Measurements from ENCODE around the gene TGFB3.

Gene TGFB3

GRCh38 chr14:75913183-75913582 is 68.6 kb downstream of the TGFB3 start:
- CTCF ChIA-PET: interaction anchor here (1.1 kb wide), 1 partner anchor 29 kb away, joined by 3 read pairs; no protein-coding TSS in a partner anchor
- TF ChIP-seq TARDBP (IDR thresholded peaks at IDR 0.05) (no peak), FOXM1 (IDR thresholded peaks at IDR 0.05; ENCODE audit: borderline replicate concordance) (no peak), SP1 (IDR thresholded peaks at IDR 0.05) (no peak), CTBP1 (IDR thresholded peaks at IDR 0.05; ENCODE audit: borderline replicate concordance) (no peak), NFRKB (IDR thresholded peaks at IDR 0.05) (no peak), FOXA1 (IDR thresholded peaks at IDR 0.05) (no peak), FOXK2 (IDR thresholded peaks at IDR 0.05) (no peak), ELF4 (IDR thresholded peaks at IDR 0.05) (no peak), LEF1 (IDR thresholded peaks at IDR 0.05; ENCODE audit: borderline replicate concordance) (no peak), ZNF384 (IDR thresholded peaks at IDR 0.05) (no peak), L3MBTL2 (conservative IDR thresholded peaks at IDR 0.05) (no peak), SUZ12 (IDR thresholded peaks at IDR 0.05) (no peak)
- TF ChIP-seq, protein P1, sequence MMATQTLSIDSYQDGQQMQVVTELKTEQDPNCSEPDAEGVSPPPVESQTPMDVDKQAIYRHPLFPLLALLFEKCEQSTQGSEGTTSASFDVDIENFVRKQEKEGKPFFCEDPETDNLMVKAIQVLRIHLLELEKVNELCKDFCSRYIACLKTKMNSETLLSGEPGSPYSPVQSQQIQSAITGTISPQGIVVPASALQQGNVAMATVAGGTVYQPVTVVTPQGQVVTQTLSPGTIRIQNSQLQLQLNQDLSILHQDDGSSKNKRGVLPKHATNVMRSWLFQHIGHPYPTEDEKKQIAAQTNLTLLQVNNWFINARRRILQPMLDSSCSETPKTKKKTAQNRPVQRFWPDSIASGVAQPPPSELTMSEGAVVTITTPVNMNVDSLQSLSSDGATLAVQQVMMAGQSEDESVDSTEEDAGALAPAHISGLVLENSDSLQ (IDR thresholded peaks at IDR 0.05): no peak
- POLR2A ChIA-PET: no interaction called here
- DNase-seq (ENCODE audit: extremely low spot score): no peak

DNA sequence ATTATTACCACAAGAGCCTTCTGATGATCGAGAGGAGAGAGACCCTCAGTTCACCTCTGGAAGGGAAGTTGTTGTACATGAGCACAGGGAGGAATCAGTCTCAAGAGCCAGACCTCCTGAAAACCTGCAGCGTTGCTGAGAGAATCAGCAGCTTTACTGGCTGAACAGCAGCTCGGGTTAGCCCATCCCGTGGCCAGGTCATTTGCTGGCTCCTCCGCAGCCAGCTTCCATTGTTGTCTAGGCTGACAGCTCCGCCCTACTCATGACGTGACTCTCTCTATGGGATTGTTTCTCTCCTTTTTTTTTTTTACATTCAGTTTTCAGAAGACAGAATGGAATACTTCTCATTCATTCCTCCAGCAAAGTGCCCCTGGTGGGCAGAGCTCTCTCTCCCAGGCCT is 69.9 kb downstream of the TGFB3 start:
- POLR2A ChIA-PET: no interaction called here
- CTCF ChIA-PET: interaction anchor here (0.6 to 1.1 kb wide), 2 partner anchors 27 to 421 kb away, joined by 3 read pairs; no protein-coding TSS in a partner anchor
- no peak for TF ChIP-seq BHLHE40 (IDR thresholded peaks at IDR 0.05; ENCODE audit: borderline replicate concordance)
- TF ChIP-seq HDGF (IDR thresholded peaks at IDR 0.05; ENCODE audit: borderline replicate concordance): no peak
- no peak for TF ChIP-seq L3MBTL2 (conservative IDR thresholded peaks at IDR 0.05)
- TF ChIP-seq LEF1 (IDR thresholded peaks at IDR 0.05; ENCODE audit: borderline replicate concordance): no peak
- TF ChIP-seq FOXA1 (IDR thresholded peaks at IDR 0.05): no peak
- TF ChIP-seq, protein P1 (IDR thresholded peaks at IDR 0.05): no peak
- TF ChIP-seq FOXK2 (IDR thresholded peaks at IDR 0.05): no peak
- no peak for TF ChIP-seq NFRKB (IDR thresholded peaks at IDR 0.05)
- no peak for TF ChIP-seq ARNT (IDR thresholded peaks at IDR 0.05)
- TF ChIP-seq TARDBP (IDR thresholded peaks at IDR 0.05): no peak
- TF ChIP-seq SP1 (IDR thresholded peaks at IDR 0.05): no peak
- TF ChIP-seq ZNF384 (IDR thresholded peaks at IDR 0.05): no peak
- no peak for TF ChIP-seq FOXM1 (IDR thresholded peaks at IDR 0.05; ENCODE audit: borderline replicate concordance)
- no peak for TF ChIP-seq CTBP1 (IDR thresholded peaks at IDR 0.05; ENCODE audit: borderline replicate concordance)
- TF ChIP-seq ELF4 (IDR thresholded peaks at IDR 0.05): no peak
- no peak for TF ChIP-seq SUZ12 (IDR thresholded peaks at IDR 0.05)
- no peak for DNase-seq (ENCODE audit: extremely low spot score)

- TF ChIP-seq, protein P1 (IDR thresholded peaks at IDR 0.05): no peak
- TF ChIP-seq TARDBP (IDR thresholded peaks at IDR 0.05) (no peak), CTBP1 (IDR thresholded peaks at IDR 0.05; ENCODE audit: borderline replicate concordance) (no peak), ZNF384 (IDR thresholded peaks at IDR 0.05) (no peak), NFRKB (IDR thresholded peaks at IDR 0.05) (no peak), ARNT (IDR thresholded peaks at IDR 0.05) (no peak), SP1 (IDR thresholded peaks at IDR 0.05) (no peak), BHLHE40 (IDR thresholded peaks at IDR 0.05; ENCODE audit: borderline replicate concordance) (no peak), ELF4 (IDR thresholded peaks at IDR 0.05) (no peak), FOXK2 (IDR thresholded peaks at IDR 0.05) (no peak), LEF1 (IDR thresholded peaks at IDR 0.05; ENCODE audit: borderline replicate concordance) (no peak), L3MBTL2 (conservative IDR thresholded peaks at IDR 0.05) (no peak), FOXA1 (IDR thresholded peaks at IDR 0.05) (no peak), HDGF (IDR thresholded peaks at IDR 0.05; ENCODE audit: borderline replicate concordance) (no peak)
- ChIA-PET CTCF (no interaction called here), POLR2A (no interaction called here)
- no peak for DNase-seq (ENCODE audit: extremely low spot score)
Observed at GRCh38 chr14:75910048-75910447, 71.7 kb downstream of the TGFB3 start.

DNA sequence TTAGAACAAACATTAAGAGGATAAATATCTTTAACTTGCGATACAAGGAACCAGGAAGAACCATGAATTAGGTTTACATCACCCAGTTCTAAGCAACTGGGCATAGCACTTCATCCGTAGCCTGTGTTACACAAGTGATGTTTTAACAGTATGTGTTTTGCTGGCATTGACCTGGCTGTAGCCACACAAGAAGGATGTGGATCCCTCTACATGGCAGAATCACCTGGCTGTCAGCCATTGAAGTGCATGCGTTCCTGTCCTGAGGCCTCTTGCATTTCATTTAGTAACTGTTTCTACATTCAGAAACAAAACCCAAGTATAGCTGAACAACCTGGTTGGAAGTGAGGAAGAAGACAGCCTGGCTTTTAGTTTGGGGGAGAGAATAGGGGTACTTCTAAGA is 72.2 kb downstream of the TGFB3 start:
- ChIA-PET CTCF (no interaction called here), POLR2A (no interaction called here)
- TF ChIP-seq FOXK2 (IDR thresholded peaks at IDR 0.05) (no peak), SUZ12 (IDR thresholded peaks at IDR 0.05) (no peak), HDGF (IDR thresholded peaks at IDR 0.05; ENCODE audit: borderline replicate concordance) (no peak), FOXA1 (IDR thresholded peaks at IDR 0.05) (no peak), BHLHE40 (IDR thresholded peaks at IDR 0.05; ENCODE audit: borderline replicate concordance) (no peak), ARNT (IDR thresholded peaks at IDR 0.05) (no peak), L3MBTL2 (conservative IDR thresholded peaks at IDR 0.05) (no peak), TARDBP (IDR thresholded peaks at IDR 0.05) (no peak), FOXM1 (IDR thresholded peaks at IDR 0.05; ENCODE audit: borderline replicate concordance) (no peak)
- TF ChIP-seq, protein P1 (IDR thresholded peaks at IDR 0.05): no peak
- DNase-seq (ENCODE audit: extremely low spot score): no peak

Measured in HEK293T (cell line).